NCI-H526 treated with DMSO at 0.1 percent for 48 hours (cell line): ENCODE results near the gene SLC7A8.

ENCODE experiments used
- DNase-seq: peaks from one replicate; lab custom pipeline; 2025; lab: John Stamatoyannopoulos, UW

SLC7A8 gene

GRCh38 chr14:23129759-23130316 lies 53.6 kb downstream of the SLC7A8 start:
- no peak for DNase-seq

- no peak for DNase-seq
These were observed 54.3 kb downstream of the SLC7A8 start for GRCh38 chr14:23128969-23129758.

- no peak for DNase-seq
These were observed 55.6 kb downstream of the SLC7A8 start for GRCh38 chr14:23127861-23128260.

GRCh38 chr14:23126548-23127278 lies 56.7 kb downstream of the SLC7A8 start:
- no peak for DNase-seq

GRCh38 chr14:23125933-23126524 lies 57.4 kb downstream of the SLC7A8 start:
- DNase-seq = no peak

GRCh38 chr14:23125011-23125410 lies 58.4 kb downstream of the SLC7A8 start:
- DNase-seq = no peak

- no peak for DNase-seq
These were observed 59.0 kb downstream of the SLC7A8 start for GRCh38 chr14:23124337-23124954.

GRCh38 chr14:23123419-23123818 lies 60.0 kb downstream of the SLC7A8 start:
- DNase-seq = no peak

GRCh38 chr14:23122086-23122485 lies 61.4 kb downstream of the SLC7A8 start:
- DNase-seq = no peak

GRCh38 chr14:23121361-23121771 lies 62.1 kb downstream of the SLC7A8 start:
- DNase-seq = no peak

GRCh38 chr14:23120541-23121251 lies 62.8 kb downstream of the SLC7A8 start:
- DNase-seq = peak; percentile 48

GRCh38 chr14:23119363-23120327 lies 63.8 kb downstream of the SLC7A8 start:
- no peak for DNase-seq

GRCh38 chr14:23118506-23119362 lies 64.7 kb downstream of the SLC7A8 start, which contains the start of gene CEBPE:
Gene CEBPE, minus strand, starts transcription at chr14:23119255. Its CDS starts 164 bp downstream, at chr14:23119091.
- DNase-seq = no peak

- DNase-seq = no peak
These were observed 66.0 kb downstream of the SLC7A8 start for GRCh38 chr14:23117371-23118020.

GRCh38 chr14:23115918-23116317 lies 67.5 kb downstream of the SLC7A8 start:
- DNase-seq = no peak

GRCh38 chr14:23115039-23115731 lies 68.3 kb downstream of the SLC7A8 start:
- DNase-seq = no peak

GRCh38 chr14:23114669-23115038 lies 68.8 kb downstream of the SLC7A8 start:
- no peak for DNase-seq

GRCh38 chr14:23114120-23114458 lies 69.4 kb downstream of the SLC7A8 start:
- DNase-seq = no peak
